ENCODE data around the gene GMCL2. TPM values are rescaled to one million over a fixed set of nuclear protein-coding genes. Genes with fewer than 3 reads are reported as not detected.
"Not testable (repeated sequence)": the region's sequence is repeated elsewhere in the genome, so short reads cannot be mapped to it uniquely, and the experiment has no call there.

Gene GMCL2
- total and polyA plus RNA-seq, 2 experiments from 2014 or later: 0.07 TPM; not detected in 1

GRCh38 chr5:178198706-178199105 lies 11.5 kb upstream of the GMCL2 start (continued):
- TF ChIP-seq ZNF462 (CRISPR knock-in tag; IDR thresholded peaks at IDR 0.05): no peak
- TF ChIP-seq POLR2AphosphoS5 (IDR thresholded peaks at IDR 0.05; ENCODE audit: low read depth): no peak

GRCh38 chr5:178198151-178198550 lies 11.0 kb upstream of the GMCL2 start:
- H2AFZ ChIP-seq; H3K4me3 ChIP-seq; H3K9me2 ChIP-seq (ENCODE audit: insufficient read depth); H3K79me2 ChIP-seq (replicated peaks; ENCODE audit: insufficient read depth); H3K36me3 ChIP-seq (ENCODE audit: insufficient read depth); H4K20me1 ChIP-seq (replicated peaks; ENCODE audit: insufficient read depth); H3K4me2 ChIP-seq; H3K4me3 Mint-ChIP-seq; DNase-seq (ENCODE audit: low spot score); H3K27ac ChIP-seq (ENCODE audit: low read depth); H3K27me3 ChIP-seq (ENCODE audit: insufficient read depth); ATAC-seq; H3K4me1 ChIP-seq (ENCODE audit: insufficient read depth); H3K36me3 Mint-ChIP-seq (ENCODE audit: low read depth); H3F3A ChIP-seq (replicated peaks; ENCODE audit: low read depth); H3K27ac Mint-ChIP-seq; H3K9me3 Mint-ChIP-seq: not testable (repeated sequence)
- H3K4me1 Mint-ChIP-seq: peaks cover 29% of the 10 kb centered on the region
- peaks cover 16% of the 10 kb centered on the region for H3K27me3 Mint-ChIP-seq (ENCODE audit: insufficient read depth, low read depth, poor library complexity)

GRCh38 chr5:178196986-178197385 lies 9.8 kb upstream of the GMCL2 start:
- H3K9me3 Mint-ChIP-seq: peaks cover 18% of the 10 kb centered on the region
- Histone ChIP-seq H3K27me3 (ENCODE audit: insufficient read depth) (no peaks in the 10 kb centered on the region), H2AFZ (no peak overlapping the region), H3K4me2 (no peak overlapping the region), H3K27ac (ENCODE audit: low read depth) (no peak overlapping the region), H3F3A (replicated peaks; ENCODE audit: low read depth) (0 out of 2 replicates have a peak, but pooled peaks cover 3% of the 10 kb centered on the region), H4K20me1 (replicated peaks; ENCODE audit: insufficient read depth) (no peaks in the 10 kb centered on the region; the same call in 1 of the 2 replicates), H3K4me1 (ENCODE audit: insufficient read depth) (no peaks in the 10 kb centered on the region), H3K9me2 (ENCODE audit: insufficient read depth) (no peaks in the 10 kb centered on the region), H3K4me3 (no peak overlapping the region), H3K36me3 (ENCODE audit: insufficient read depth) (0 out of 2 replicates have a peak, but pooled peaks cover 2% of the 10 kb centered on the region), H3K79me2 (replicated peaks; ENCODE audit: insufficient read depth) (no peaks in the 10 kb centered on the region)
- no peak overlapping the region for H3K4me3 Mint-ChIP-seq
- TF ChIP-seq CTCF (conservative IDR thresholded peaks at IDR 0.05; ENCODE audit: low read depth in 2 of 2) (peak; percentile 72 to 79), ETS1 (IDR thresholded peaks at IDR 0.05) (no peak)
- peaks cover 29% of the 10 kb centered on the region for H3K4me1 Mint-ChIP-seq
- H3K27ac Mint-ChIP-seq: no peak overlapping the region
- peaks cover 17% of the 10 kb centered on the region for H3K36me3 Mint-ChIP-seq (ENCODE audit: low read depth)
- peaks cover 19% of the 10 kb centered on the region for H3K27me3 Mint-ChIP-seq (ENCODE audit: insufficient read depth, low read depth, poor library complexity)
- ATAC-seq (peak; percentile 65), DNase-seq (ENCODE audit: low spot score) (peak; percentile 65)

All from GM23338 (cell line).